Memory B cell (primary cell): ENCODE results near the gene LRRC28.

Experiments used
- ATAC-seq: fragments of 150-1000 bp; cut with Tn5 transposase; 2 replicates; pipeline ENCODE4 v1.10.0; 2021; ENCODE audit warnings: low read depth, mild to moderate bottlenecking, moderate library complexity
- DNase-seq, 2 donors: peaks; one replicate each; pipeline ENCODE4 v3.0.0; 2022; ENCODE audit warnings: low spot score in 2 of 2
- H3K27ac Mint-ChIP-seq: one replicate; pipeline ENCODE4 v1.8.0; 2022; ENCODE audit warnings: mild to moderate bottlenecking, moderate library complexity, mixed read lengths
- H3K27me3 Mint-ChIP-seq: one replicate; pipeline ENCODE4 v1.8.0; 2022; ENCODE audit warnings: mixed read lengths
- H3K36me3 Mint-ChIP-seq: one replicate; pipeline ENCODE4 v1.8.0; 2022; ENCODE audit warnings: mild to moderate bottlenecking, mixed read lengths
- H3K4me1 Mint-ChIP-seq: one replicate; pipeline ENCODE4 v1.8.0; 2022; ENCODE audit warnings: mixed read lengths
- H3K4me3 Mint-ChIP-seq: one replicate; pipeline ENCODE4 v1.8.0; 2022; ENCODE audit warnings: mild to moderate bottlenecking, moderate library complexity, mixed read lengths
- H3K9me3 Mint-ChIP-seq: one replicate; pipeline ENCODE4 v1.8.0; 2022; ENCODE audit warnings: mixed read lengths

The LRRC28 gene

DNA sequence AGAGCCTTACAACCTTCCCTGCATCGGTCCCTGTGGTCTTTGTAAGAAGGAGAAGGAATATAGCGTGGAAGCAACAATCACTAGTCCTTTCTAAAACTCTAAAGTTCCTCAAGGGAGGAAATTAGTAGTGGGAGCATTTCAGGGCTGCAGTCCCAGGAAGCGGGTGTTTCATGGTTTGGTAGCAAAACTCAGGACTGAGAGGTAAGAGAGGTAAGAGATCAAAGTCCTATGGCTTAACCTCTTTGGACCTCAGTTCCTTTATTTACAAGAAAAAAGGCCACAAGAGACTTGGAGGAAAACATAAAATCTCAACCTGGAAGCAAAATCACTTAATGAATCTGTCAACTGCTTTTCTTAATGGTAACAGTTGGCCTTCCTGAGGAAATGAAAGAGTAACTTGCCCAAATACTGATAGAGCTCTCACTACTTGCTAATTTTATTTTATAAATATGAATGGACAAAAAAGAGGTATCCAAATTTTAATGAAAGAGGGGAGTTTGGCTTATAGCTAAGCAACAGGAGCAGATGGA lies 14.3 kb downstream of the LRRC28 start:
- no peaks in the 10 kb centered on the region for H3K27me3 Mint-ChIP-seq
- ATAC-seq (no peak), DNase-seq (no peak)
- no peak overlapping the region for H3K27ac Mint-ChIP-seq
- no peak overlapping the region for H3K4me3 Mint-ChIP-seq
- no peaks in the 10 kb centered on the region for H3K9me3 Mint-ChIP-seq
- no peaks in the 10 kb centered on the region for H3K4me1 Mint-ChIP-seq
- peaks cover 8% of the 10 kb centered on the region for H3K36me3 Mint-ChIP-seq

DNA sequence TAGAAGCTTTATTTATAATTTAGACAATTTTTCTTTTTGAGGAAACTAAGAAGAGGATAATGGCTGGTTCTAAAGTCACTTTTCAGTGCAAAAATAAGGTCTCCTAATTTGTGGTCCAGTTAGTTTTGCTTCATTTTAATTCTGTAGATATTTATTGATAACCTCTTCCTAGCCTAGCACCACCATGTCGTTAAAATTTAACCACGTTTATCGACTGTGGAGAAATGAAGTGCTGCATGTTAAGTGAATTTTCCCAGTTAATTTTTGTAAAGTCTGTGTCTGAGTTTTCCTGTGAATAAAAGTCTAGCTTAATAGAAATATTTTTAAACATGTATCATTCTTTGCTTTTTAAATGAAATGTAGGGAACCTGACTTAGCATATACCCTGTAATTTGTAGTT lies 16.7 kb downstream of the LRRC28 start:
- H3K4me3 Mint-ChIP-seq = no peak overlapping the region
- no peak for ATAC-seq
- no peak overlapping the region for H3K27ac Mint-ChIP-seq
- no peaks in the 10 kb centered on the region for H3K9me3 Mint-ChIP-seq
- DNase-seq = no peak
- H3K27me3 Mint-ChIP-seq = no peaks in the 10 kb centered on the region
- no peaks in the 10 kb centered on the region for H3K4me1 Mint-ChIP-seq
- peaks cover 8% of the 10 kb centered on the region for H3K36me3 Mint-ChIP-seq

DNA sequence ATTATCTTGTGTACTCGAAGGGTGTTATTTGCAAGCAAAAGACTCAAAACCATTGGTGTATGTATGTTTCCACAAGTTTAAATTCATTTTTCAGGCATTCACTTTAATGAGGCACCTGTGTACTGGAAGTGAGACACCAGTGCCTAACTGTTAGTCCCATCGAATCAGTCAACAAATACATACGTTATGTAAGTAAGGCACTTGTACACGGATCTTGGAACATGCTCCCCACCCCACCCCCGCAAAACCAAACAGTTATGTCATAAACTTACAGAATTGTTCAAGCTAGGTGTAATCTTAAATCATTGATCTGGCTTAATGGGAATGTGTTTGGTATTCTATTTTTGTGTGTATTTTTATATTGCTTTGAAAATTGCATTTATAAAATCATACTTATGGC lies 17.1 kb downstream of the LRRC28 start:
- DNase-seq (no peak), ATAC-seq (no peak)
- peaks cover 8% of the 10 kb centered on the region for H3K36me3 Mint-ChIP-seq
- H3K4me1 Mint-ChIP-seq = no peaks in the 10 kb centered on the region
- H3K27ac Mint-ChIP-seq = no peak overlapping the region
- H3K4me3 Mint-ChIP-seq = no peak overlapping the region
- H3K27me3 Mint-ChIP-seq = no peaks in the 10 kb centered on the region
- H3K9me3 Mint-ChIP-seq = no peaks in the 10 kb centered on the region

DNA sequence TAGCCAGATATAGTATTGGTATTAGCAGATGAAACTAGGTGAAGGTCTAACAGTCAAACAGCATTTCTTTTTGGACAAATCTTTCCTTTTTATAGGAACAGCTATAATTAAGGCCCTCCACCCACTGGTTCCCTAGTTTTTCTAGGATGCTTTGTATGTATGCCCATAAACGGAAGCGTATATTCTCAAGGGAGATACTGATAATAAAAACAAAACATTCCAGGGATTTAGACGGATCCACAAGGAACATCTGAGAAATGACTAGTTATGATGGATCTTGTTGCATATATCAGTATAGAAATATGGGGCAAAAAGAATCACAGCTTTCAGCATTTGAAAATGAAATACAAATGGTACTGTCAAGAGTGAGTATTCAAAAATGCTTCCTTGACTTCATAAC lies 22.5 kb downstream of the LRRC28 start:
- DNase-seq (no peak), ATAC-seq (no peak)
- no peak overlapping the region for H3K27ac Mint-ChIP-seq
- H3K9me3 Mint-ChIP-seq = no peaks in the 10 kb centered on the region
- H3K27me3 Mint-ChIP-seq = no peaks in the 10 kb centered on the region
- peaks cover 1% of the 10 kb centered on the region for H3K36me3 Mint-ChIP-seq
- no peak overlapping the region for H3K4me3 Mint-ChIP-seq
- H3K4me1 Mint-ChIP-seq = peaks cover 4% of the 10 kb centered on the region

DNA sequence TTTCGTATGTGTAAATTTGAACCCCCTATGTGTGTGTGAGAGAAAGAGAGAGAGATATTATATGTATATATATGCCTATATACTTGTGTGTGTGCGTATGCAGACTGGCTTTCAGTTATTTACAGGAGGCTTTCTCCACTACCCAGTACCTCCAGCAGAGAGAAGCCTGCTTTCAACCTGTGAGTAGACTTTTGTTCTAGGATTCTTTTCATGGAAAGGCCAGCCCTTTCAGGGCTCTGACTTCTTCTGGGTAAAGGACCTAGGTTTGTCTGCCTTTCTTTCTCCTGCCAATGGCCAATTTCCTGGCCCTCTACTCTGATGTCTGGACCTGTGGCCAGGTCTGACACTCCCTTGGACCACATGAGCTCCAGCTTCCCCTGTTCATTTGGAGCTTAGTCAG lies 23.8 kb downstream of the LRRC28 start:
- H3K27me3 Mint-ChIP-seq = no peaks in the 10 kb centered on the region
- H3K36me3 Mint-ChIP-seq = peaks cover 11% of the 10 kb centered on the region
- H3K27ac Mint-ChIP-seq = no peak overlapping the region
- peaks cover 4% of the 10 kb centered on the region for H3K4me1 Mint-ChIP-seq
- H3K4me3 Mint-ChIP-seq = no peak overlapping the region
- ATAC-seq (no peak), DNase-seq (no peak)
- H3K9me3 Mint-ChIP-seq = no peaks in the 10 kb centered on the region

DNA sequence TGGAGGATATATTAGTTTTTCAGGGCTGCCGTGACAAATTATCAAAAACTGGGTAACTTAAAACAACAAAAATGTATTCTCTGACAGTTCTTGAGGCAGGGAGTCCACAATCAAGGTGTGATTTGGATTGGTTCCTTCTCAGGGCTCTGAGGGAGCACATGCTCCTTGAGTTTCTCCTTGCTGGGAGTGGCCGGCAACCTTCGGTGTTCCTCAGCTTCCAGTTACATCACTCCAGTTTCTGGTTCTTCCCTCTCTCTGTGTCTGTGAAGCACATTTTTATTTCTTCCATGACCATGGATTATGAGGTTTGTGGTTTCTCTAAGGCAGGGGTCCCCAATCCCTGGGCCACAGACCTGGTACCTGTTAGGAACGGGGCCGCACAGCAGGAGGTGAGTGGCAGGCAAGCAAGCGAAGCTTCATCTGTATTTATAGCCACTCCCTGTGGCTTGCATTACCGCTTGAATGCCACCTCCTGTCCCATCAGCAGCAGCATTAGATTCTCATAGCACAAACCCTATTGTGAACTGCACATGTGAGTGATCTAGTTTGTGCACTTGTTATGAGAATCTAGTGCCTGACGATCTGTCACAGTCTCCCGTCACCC lies 24.3 kb downstream of the LRRC28 start:
- H3K4me3 Mint-ChIP-seq = no peak overlapping the region
- ATAC-seq (no peak), DNase-seq (no peak)
- peaks cover 15% of the 10 kb centered on the region for H3K36me3 Mint-ChIP-seq
- no peaks in the 10 kb centered on the region for H3K27me3 Mint-ChIP-seq
- peaks cover 4% of the 10 kb centered on the region for H3K4me1 Mint-ChIP-seq
- no peak overlapping the region for H3K27ac Mint-ChIP-seq
- no peaks in the 10 kb centered on the region for H3K9me3 Mint-ChIP-seq

DNA sequence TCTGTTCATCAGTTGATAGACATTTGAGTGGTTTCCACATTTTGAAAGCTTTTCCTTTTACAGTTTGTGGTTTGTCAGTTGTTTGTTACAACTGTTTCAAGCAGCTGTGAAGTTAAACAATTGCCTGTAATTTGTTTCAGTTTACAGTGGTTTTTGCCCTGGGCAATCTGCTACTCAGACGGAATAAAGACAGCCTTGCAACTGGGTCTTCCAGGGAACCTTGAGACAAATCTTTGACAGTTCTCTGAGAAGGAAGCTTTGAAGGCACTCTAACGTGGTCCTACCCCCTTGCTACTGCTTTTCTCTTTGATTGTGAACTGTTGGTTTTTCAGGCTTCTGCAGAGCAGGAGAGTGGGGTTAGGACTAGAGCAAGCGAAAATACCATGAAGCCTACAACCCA lies 28.0 kb downstream of the LRRC28 start:
- Mint-ChIP-seq H3K4me1 (peaks cover 12% of the 10 kb centered on the region), H3K4me3 (no peak overlapping the region), H3K36me3 (peaks cover 16% of the 10 kb centered on the region), H3K27me3 (no peaks in the 10 kb centered on the region), H3K9me3 (no peaks in the 10 kb centered on the region), H3K27ac (no peak overlapping the region)
- ATAC-seq (no peak), DNase-seq (no peak)

DNA sequence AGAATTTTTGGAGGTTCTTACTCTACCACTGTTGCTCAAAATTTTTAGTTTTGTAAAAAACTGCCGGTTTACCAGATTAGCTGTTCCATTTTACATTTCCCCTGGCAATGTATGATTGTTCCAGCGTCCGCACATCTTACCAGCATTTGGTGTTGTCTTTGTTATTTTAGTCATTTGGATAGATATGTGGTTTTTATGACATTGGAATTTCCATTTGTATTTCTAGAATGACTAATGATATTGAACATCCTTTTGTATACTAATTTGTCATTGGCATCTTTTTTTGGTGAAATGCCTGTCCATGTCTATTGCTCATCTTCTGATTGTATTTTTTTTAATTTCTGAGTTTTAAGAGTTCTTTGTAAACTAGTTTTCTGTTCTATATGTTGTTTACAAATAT lies 28.5 kb downstream of the LRRC28 start:
- ATAC-seq = no peak
- Mint-ChIP-seq H3K4me3 (no peak overlapping the region), H3K4me1 (peaks cover 12% of the 10 kb centered on the region), H3K9me3 (no peaks in the 10 kb centered on the region), H3K36me3 (peaks cover 18% of the 10 kb centered on the region), H3K27ac (no peak overlapping the region), H3K27me3 (no peaks in the 10 kb centered on the region)
- DNase-seq = no peak

DNA sequence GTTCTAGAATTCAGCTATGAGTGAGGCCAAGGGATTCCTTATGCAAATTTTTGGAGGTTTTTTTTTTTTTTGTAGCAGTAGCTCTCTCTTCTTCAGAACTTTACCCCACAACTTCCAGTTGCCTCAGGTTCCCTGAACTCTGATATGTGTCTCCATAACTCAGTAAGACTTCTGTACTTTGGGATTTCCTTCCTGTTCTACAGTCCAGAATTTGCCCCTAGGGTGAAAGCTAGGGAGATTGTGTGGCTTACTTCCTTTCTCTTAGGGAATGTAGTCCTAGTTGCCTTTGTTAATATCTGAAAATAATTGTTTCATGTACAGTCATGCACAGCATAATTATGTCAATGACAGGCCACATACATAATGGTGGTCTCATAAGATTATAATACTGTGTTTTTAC lies 30.8 kb downstream of the LRRC28 start:
- no peaks in the 10 kb centered on the region for H3K27me3 Mint-ChIP-seq
- no peak overlapping the region for H3K27ac Mint-ChIP-seq
- peaks cover 8% of the 10 kb centered on the region for H3K4me1 Mint-ChIP-seq
- no peaks in the 10 kb centered on the region for H3K9me3 Mint-ChIP-seq
- H3K4me3 Mint-ChIP-seq = no peak overlapping the region
- no peak for DNase-seq
- H3K36me3 Mint-ChIP-seq = peaks cover 21% of the 10 kb centered on the region
- ATAC-seq = no peak

DNA sequence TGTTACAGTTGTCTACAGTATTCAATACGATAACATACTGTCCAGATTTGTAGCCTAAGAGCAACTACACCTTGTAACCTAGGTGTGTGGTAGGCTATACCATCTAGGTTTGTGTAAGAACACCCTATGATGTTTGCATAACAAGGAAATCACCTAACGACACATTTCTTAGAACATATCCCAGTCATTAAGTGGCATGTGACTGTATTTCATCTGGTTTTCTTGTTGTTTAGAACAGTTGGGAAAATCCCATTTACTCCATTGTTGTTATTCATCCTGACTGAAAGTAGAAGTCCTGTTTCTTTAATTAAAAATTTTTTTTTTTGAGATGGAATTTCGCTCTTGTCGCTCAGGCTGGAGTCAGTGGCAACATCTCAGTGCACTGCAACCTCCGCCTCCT lies 31.3 kb downstream of the LRRC28 start:
- Mint-ChIP-seq H3K9me3 (no peaks in the 10 kb centered on the region), H3K4me3 (no peak overlapping the region), H3K27ac (no peak overlapping the region), H3K4me1 (peaks cover 8% of the 10 kb centered on the region), H3K27me3 (no peaks in the 10 kb centered on the region), H3K36me3 (peaks cover 21% of the 10 kb centered on the region)
- ATAC-seq (no peak), DNase-seq (no peak)

DNA sequence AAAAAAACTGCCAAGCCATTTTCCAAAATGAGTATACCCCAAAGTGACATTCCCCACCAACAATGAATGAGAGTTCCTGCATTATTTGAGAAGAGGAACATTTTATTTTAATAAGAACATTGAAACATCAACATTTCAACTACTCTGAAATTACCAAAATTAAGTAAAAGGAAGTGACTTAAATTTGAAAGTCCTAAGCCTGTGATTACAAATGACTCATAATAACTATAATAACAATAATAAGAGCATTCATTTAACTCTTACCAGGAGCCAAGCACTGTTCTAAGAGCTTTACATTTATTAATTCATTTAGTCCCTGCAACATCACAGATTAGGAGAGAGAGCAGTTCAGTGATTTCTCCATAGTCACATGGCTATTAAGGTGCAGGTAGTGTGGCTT lies 32.4 kb downstream of the LRRC28 start:
- DNase-seq (no peak), ATAC-seq (no peak)
- H3K27ac Mint-ChIP-seq = no peak overlapping the region
- peaks cover 8% of the 10 kb centered on the region for H3K4me1 Mint-ChIP-seq
- no peak overlapping the region for H3K4me3 Mint-ChIP-seq
- H3K9me3 Mint-ChIP-seq = no peaks in the 10 kb centered on the region
- no peaks in the 10 kb centered on the region for H3K27me3 Mint-ChIP-seq
- H3K36me3 Mint-ChIP-seq = peaks cover 20% of the 10 kb centered on the region

DNA sequence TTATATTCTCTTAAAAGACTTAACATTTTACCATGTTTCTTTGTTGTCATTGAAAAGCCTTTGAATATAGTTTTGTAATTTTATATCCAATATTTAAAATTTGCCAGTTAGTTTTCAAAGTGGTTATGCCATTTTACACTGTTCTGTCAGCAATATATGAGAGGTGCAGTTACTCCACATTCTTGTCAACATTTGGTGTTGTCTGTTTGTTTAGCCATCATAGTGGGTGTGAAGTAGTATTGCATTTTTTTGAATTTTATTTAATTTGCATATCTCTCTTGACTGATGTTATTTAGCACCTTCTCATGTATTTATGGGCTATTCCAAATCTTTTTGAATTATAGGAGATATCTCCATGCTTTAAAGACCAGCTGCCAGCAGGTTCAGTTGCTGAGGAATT lies 40.4 kb downstream of the LRRC28 start:
- ATAC-seq = no peak
- Mint-ChIP-seq H3K4me1 (peaks cover 5% of the 10 kb centered on the region), H3K27ac (no peak overlapping the region), H3K27me3 (no peaks in the 10 kb centered on the region), H3K9me3 (no peaks in the 10 kb centered on the region), H3K36me3 (peaks cover 24% of the 10 kb centered on the region), H3K4me3 (no peak overlapping the region)
- no peak for DNase-seq

DNA sequence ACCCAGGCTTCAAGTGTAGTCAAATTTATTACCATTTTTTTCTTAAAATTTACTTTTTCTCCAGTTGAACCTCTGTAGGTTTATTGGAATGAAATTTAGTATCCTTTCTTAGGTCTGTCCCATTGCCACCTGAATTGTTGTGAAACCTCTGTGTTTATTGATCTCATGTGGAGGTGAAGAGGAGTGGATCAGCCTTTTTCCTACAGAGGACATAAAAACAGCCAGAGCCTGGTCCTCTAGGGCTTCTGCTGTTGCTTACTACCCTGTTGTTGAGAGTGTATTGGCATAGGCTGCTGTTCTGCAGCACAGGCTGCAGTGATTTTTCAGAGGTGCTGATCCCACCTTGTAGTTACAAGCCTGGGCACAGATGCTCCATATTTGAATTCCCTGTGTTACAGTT lies 44.6 kb downstream of the LRRC28 start:
- peaks cover 5% of the 10 kb centered on the region for H3K4me1 Mint-ChIP-seq
- no peaks in the 10 kb centered on the region for H3K9me3 Mint-ChIP-seq
- H3K27me3 Mint-ChIP-seq = no peaks in the 10 kb centered on the region
- no peak overlapping the region for H3K27ac Mint-ChIP-seq
- no peak for ATAC-seq
- no peak for DNase-seq
- no peak overlapping the region for H3K4me3 Mint-ChIP-seq
- H3K36me3 Mint-ChIP-seq = peaks cover 24% of the 10 kb centered on the region

DNA sequence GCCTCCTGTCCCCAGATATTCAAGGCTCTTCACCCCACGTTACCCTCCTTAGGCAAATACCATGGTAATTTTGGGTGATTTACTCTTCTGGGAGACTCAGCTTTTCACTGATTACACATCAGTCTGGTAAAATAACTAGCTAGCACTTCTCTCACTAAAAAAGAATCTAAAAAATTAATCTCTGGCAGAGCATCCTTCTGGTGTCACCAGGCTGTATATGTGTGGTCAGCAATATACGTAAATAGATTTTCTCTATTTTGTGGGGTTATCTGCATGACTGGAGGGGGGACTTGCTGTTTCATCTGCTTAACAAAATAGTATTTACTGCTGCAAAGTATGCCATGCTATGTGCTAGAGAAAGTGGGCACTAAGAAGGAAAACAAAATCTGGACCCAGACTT lies 45.1 kb downstream of the LRRC28 start:
- peaks cover 5% of the 10 kb centered on the region for H3K4me1 Mint-ChIP-seq
- H3K36me3 Mint-ChIP-seq = peaks cover 24% of the 10 kb centered on the region
- H3K27me3 Mint-ChIP-seq = no peaks in the 10 kb centered on the region
- H3K27ac Mint-ChIP-seq = no peak overlapping the region
- DNase-seq (no peak), ATAC-seq (no peak)
- H3K4me3 Mint-ChIP-seq = no peak overlapping the region
- H3K9me3 Mint-ChIP-seq = no peaks in the 10 kb centered on the region

DNA sequence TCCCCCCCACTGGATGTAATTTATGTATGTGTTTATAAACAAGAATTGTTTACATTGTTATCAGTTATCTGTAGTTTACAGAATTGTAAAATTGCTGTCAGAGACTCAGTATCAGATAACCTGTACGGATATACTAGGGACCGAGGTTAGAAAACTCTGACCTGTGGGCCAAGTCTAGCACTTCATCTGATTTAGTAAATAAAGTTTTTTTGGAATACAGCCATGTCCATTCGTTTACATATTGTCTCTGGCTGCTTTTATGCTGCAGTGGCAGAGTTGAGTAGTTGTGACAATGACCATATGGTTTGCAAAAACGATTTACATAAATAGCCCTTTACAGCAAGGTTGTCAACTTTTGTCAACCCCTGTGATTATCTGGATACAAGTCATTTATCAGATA lies 52.6 kb downstream of the LRRC28 start:
- Mint-ChIP-seq H3K27ac (no peak overlapping the region), H3K4me1 (peaks cover 2% of the 10 kb centered on the region), H3K27me3 (no peaks in the 10 kb centered on the region), H3K4me3 (no peak overlapping the region), H3K36me3 (peaks cover 2% of the 10 kb centered on the region), H3K9me3 (no peaks in the 10 kb centered on the region)
- DNase-seq (no peak), ATAC-seq (no peak)
